A549 (cell line): ENCODE data around the gene ACTR8. TPM values are rescaled to one million over a fixed set of nuclear protein-coding genes. Genes with fewer than 3 reads are reported as not detected.

ENCODE experiments used
- ATAC-seq, 2 experiments: fragments of 200-7000 bp in 1 of 2; fragments of >200 bp in 1 of 2; cut with Nextera tagmentation in 1 of 2; cut with Tn5 transposase in 1 of 2; 3 replicates each; pipeline versions ENCODE4 v1.8.0 to v1.9.1; 2018 to 2020; ENCODE audit warnings: mild to moderate bottlenecking in 1 of 2, moderate library complexity in 1 of 2
- CTCF ChIA-PET: fragments of 300-600 bp; sonication (Branson Sonifier 250); formaldehyde crosslinking; extraction: SDS; loops from one replicate; lab custom pipeline; 2021; ENCODE audit warnings: antibody characterized with exemption, inconsistent platforms; lab: Yijun Ruan, JAX
- POLR2A ChIA-PET: fragments of 350-600 bp; formaldehyde crosslinking; extraction: SDS; loops from one replicate; lab custom pipeline; 2021; ENCODE audit warnings: antibody characterized with exemption, inconsistent platforms; lab: Yijun Ruan, JAX
- DNase-seq, 2 experiments: peaks; one replicate each; pipeline versions ENCODE4 v3.0.0 to v3.0.0-alpha.2; 2011 to 2016; ENCODE audit warnings: low read depth in 1 of 2, low spot score in 1 of 2
- FAIRE-seq: peaks from 2 replicates; lab custom pipeline; 2011; peaks lifted over from hg19 to GRCh38; lab: Jason Lieb, UNC
- H3K27ac ChIP-seq, 2 experiments: fragments of >200 bp; sonication (Bioruptor Twin); formaldehyde crosslinking; 3 replicates each; pipeline ENCODE4 v1.5.1; 2016 to 2017
- H3K4me1 ChIP-seq: fragments of >200 bp; sonication (Bioruptor Twin); formaldehyde crosslinking; 3 replicates; pipeline ENCODE4 v1.6.1; 2016
- H3K4me2 ChIP-seq: fragments of >200 bp; sonication (Bioruptor Twin); formaldehyde crosslinking; 3 replicates; pipeline ENCODE4 v1.6.1; 2016
- H3K4me3 ChIP-seq: fragments of >200 bp; sonication (Bioruptor Twin); formaldehyde crosslinking; 3 replicates; pipeline ENCODE4 v1.5.1; 2016
- H3K9me3 ChIP-seq: fragments of >200 bp; sonication (Bioruptor Twin); formaldehyde crosslinking; 3 replicates; pipeline ENCODE4 v1.6.1; 2016
- CHD2 ChIP-seq: fragments of 150-350 bp; IDR thresholded peaks from 2 replicates; pipeline ENCODE4 v1.6.1; 2014; ENCODE audit warnings: low read length; ENCODE audit not compliant: partially characterized antibody
- EP300 ChIP-seq, 2 experiments: fragments of >200 bp; sonication (Bioruptor Twin); formaldehyde crosslinking; IDR thresholded peaks; 2 replicates in 1 of 2; 3 replicates in 1 of 2; pipeline ENCODE4 v1.6.1; 2016 to 2017
- HDAC2 ChIP-seq: fragments of 200-600 bp; sonication (generic); IDR thresholded peaks from 2 replicates; pipeline ENCODE4 v1.6.1; 2016
- HOXA7 ChIP-seq: fragments of 250-450 bp; sonication (Bioruptor Pico); IDR thresholded peaks from 2 replicates; pipeline ENCODE4 v1.5.0; 2020; ENCODE audit warnings: mild to moderate bottlenecking, moderate library complexity
- HOXB13 ChIP-seq: fragments of 250-450 bp; sonication (Bioruptor Pico); IDR thresholded peaks from 2 replicates; pipeline ENCODE4 v1.5.0; 2020; ENCODE audit warnings: low read depth, mild to moderate bottlenecking, moderate library complexity
- JUN ChIP-seq, 2 experiments: fragments of >200 bp; sonication (Bioruptor Twin); formaldehyde crosslinking; IDR thresholded peaks; 2 replicates in 1 of 2; 3 replicates in 1 of 2; pipeline ENCODE4 v1.6.1; 2016 to 2017
- JUNB ChIP-seq: fragments of >200 bp; sonication (Bioruptor Twin); formaldehyde crosslinking; IDR thresholded peaks from 2 replicates; pipeline ENCODE4 v1.6.1; 2016
- KDM1A ChIP-seq: fragments of 200-600 bp; sonication (generic); IDR thresholded peaks from 2 replicates; pipeline ENCODE4 v1.6.1; 2016; ENCODE audit warnings: low read depth, mild to moderate bottlenecking
- MAFK ChIP-seq: fragments of 450-650 bp; IDR thresholded peaks from 2 replicates; pipeline ENCODE4 v1.6.1; 2014; ENCODE audit not compliant: partially characterized antibody
- NFE2L2 ChIP-seq: fragments of 150-350 bp; conservative IDR thresholded peaks from 2 replicates; pipeline ENCODE4 v1.6.1; 2014; ENCODE audit warnings: low read length
- NR3C1 ChIP-seq: fragments of >200 bp; sonication (Bioruptor Twin); formaldehyde crosslinking; IDR thresholded peaks from 3 replicates; pipeline ENCODE4 v1.6.1; 2017
- POLR2A ChIP-seq: IDR thresholded peaks from 2 replicates; pipeline ENCODE4 v1.6.1; 2012; ENCODE audit warnings: mild to moderate bottlenecking, low read length
- RAD21 ChIP-seq, 2 experiments: fragments of >200 bp in 1 of 2; sonication (Bioruptor Twin) in 1 of 2; formaldehyde crosslinking in 1 of 2; IDR thresholded peaks in 1 of 2; conservative IDR thresholded peaks in 1 of 2; 2 replicates in 1 of 2; 3 replicates in 1 of 2; pipeline ENCODE4 v1.6.1; 2012 to 2018; ENCODE audit warnings: inconsistent platforms in 1 of 2
- RARB ChIP-seq: fragments of 250-450 bp; sonication (Bioruptor Pico); IDR thresholded peaks from 2 replicates; pipeline ENCODE4 v1.8.0; 2021; ENCODE audit warnings: mild to moderate bottlenecking, moderate library complexity
- TFCP2L1 ChIP-seq: fragments of 250-450 bp; sonication (Bioruptor Pico); IDR thresholded peaks from 2 replicates; pipeline ENCODE4 v1.5.0; 2021; ENCODE audit warnings: mild to moderate bottlenecking
- TP53 ChIP-seq: fragments of 250-450 bp; sonication (Bioruptor Pico); IDR thresholded peaks from 2 replicates; pipeline ENCODE4 v1.5.0; 2021; ENCODE audit warnings: mild to moderate bottlenecking, moderate library complexity
- ZFP36 ChIP-seq: fragments of 450-650 bp; IDR thresholded peaks from 2 replicates; pipeline ENCODE4 v1.6.1; 2014; ENCODE audit warnings: borderline replicate concordance; ENCODE audit not compliant: partially characterized antibody
- ZNF302 ChIP-seq: fragments of 250-450 bp; sonication (Bioruptor Pico); IDR thresholded peaks from 2 replicates; pipeline ENCODE4 v1.9.0; 2021; ENCODE audit warnings: inconsistent platforms, mild to moderate bottlenecking, moderate library complexity
- ZSCAN20 ChIP-seq: fragments of 250-450 bp; sonication (Bioruptor Pico); IDR thresholded peaks from 2 replicates; pipeline ENCODE4 v1.8.0; 2022; ENCODE audit warnings: mild to moderate bottlenecking, moderate library complexity
- WGBS: methylation state at CpG from one replicate; pipeline ENCODE4 v1.1.6; 2017; ENCODE audit errors: missing lambda C conversion rate; 5-methylcytosine and 5-hydroxymethylcytosine counted together
- polyA plus RNA-seq, 4 experiments: library from polyadenylated mRNA; depleted of rRNA in 3 of 4; stranded (reverse); fragments of >200 nt; fragmentation: RNase III in 1 of 4; extraction: RNeasy Plus Mini Kit Qiagen cat#74134 plus additional on column Dnase treatment in 1 of 4; gene quantifications; 2 replicates in 3 of 4; 3 replicates in 1 of 4; pipeline ENCODE4 v1.2.3, GENCODE V29; 2011 to 2017
- TF ChIP-seq, protein P1 (sequence below): fragments of 150-350 bp; IDR thresholded peaks from 2 replicates; pipeline ENCODE4 v1.6.1; 2014; ENCODE audit warnings: low read depth, mild to moderate bottlenecking, low read length
- TF ChIP-seq, protein P2 (sequence below): fragments of 200-600 bp; sonication (generic); IDR thresholded peaks from 2 replicates; pipeline ENCODE4 v1.6.1; 2016; ENCODE audit warnings: antibody characterized with exemption, mild to moderate bottlenecking, moderate library complexity
- TF ChIP-seq, protein P3 (sequence below): fragments of >200 bp; sonication (Bioruptor Twin); formaldehyde crosslinking; IDR thresholded peaks from 3 replicates; pipeline ENCODE4 v1.6.1; 2016
- TF ChIP-seq, protein P4 (sequence below): IDR thresholded peaks from 2 replicates; pipeline ENCODE4 v1.6.1; 2012
- TF ChIP-seq, protein P5 (sequence below): fragments of 250-450 bp; sonication (Bioruptor Pico); IDR thresholded peaks from 2 replicates; pipeline ENCODE4 v1.5.0; 2021; ENCODE audit warnings: mild to moderate bottlenecking, moderate library complexity, borderline replicate concordance
- TF ChIP-seq, protein P6 (sequence below): fragments of 250-450 bp; sonication (Bioruptor Pico); IDR thresholded peaks from 2 replicates; pipeline ENCODE4 v1.5.0; 2020; ENCODE audit warnings: low read depth, mild to moderate bottlenecking, moderate library complexity

ACTR8 gene
- polyA plus RNA-seq, 2 of the 4 experiments (the other 2 are of a cell fraction): 12.8 to 19.4 TPM

DNA sequence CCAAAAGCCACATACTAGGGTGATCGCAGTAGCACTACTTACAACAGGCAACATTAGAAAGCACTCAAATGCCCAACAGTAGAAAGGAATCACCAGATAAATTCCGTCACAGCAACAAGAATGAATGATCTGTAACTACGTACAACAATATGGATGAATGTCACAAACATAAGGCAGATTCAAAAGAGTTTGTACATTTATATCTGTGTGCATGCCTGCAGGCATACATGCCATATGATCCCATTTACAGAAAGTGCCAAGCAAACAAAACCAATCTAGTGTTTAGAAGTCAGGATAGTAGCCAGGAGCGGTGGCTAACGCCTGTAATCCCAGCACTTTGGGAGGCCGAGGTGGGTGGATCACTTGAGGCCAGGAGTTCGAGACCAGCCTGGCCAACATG lies 32.0 kb downstream of the ACTR8 start:
- TF ChIP-seq TFCP2L1 (CRISPR knock-in tag) (no peak), ZSCAN20 (CRISPR knock-in tag) (no peak), MAFK (no peak), ZFP36 (no peak), HOXB13 (CRISPR knock-in tag) (no peak), JUN (IDR thresholded peaks at IDR 0.05) (no peak), RAD21 (conservative IDR thresholded peaks at IDR 0.05 in 1 of 2, IDR thresholded peaks at IDR 0.05 in 1 of 2) (no peak), TP53 (CRISPR knock-in tag) (no peak), ZNF302 (no peak), NFE2L2 (no peak), HOXA7 (no peak)
- TF ChIP-seq, protein P1, sequence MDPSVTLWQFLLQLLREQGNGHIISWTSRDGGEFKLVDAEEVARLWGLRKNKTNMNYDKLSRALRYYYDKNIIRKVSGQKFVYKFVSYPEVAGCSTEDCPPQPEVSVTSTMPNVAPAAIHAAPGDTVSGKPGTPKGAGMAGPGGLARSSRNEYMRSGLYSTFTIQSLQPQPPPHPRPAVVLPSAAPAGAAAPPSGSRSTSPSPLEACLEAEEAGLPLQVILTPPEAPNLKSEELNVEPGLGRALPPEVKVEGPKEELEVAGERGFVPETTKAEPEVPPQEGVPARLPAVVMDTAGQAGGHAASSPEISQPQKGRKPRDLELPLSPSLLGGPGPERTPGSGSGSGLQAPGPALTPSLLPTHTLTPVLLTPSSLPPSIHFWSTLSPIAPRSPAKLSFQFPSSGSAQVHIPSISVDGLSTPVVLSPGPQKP: no peak
- TF ChIP-seq, protein P2, sequence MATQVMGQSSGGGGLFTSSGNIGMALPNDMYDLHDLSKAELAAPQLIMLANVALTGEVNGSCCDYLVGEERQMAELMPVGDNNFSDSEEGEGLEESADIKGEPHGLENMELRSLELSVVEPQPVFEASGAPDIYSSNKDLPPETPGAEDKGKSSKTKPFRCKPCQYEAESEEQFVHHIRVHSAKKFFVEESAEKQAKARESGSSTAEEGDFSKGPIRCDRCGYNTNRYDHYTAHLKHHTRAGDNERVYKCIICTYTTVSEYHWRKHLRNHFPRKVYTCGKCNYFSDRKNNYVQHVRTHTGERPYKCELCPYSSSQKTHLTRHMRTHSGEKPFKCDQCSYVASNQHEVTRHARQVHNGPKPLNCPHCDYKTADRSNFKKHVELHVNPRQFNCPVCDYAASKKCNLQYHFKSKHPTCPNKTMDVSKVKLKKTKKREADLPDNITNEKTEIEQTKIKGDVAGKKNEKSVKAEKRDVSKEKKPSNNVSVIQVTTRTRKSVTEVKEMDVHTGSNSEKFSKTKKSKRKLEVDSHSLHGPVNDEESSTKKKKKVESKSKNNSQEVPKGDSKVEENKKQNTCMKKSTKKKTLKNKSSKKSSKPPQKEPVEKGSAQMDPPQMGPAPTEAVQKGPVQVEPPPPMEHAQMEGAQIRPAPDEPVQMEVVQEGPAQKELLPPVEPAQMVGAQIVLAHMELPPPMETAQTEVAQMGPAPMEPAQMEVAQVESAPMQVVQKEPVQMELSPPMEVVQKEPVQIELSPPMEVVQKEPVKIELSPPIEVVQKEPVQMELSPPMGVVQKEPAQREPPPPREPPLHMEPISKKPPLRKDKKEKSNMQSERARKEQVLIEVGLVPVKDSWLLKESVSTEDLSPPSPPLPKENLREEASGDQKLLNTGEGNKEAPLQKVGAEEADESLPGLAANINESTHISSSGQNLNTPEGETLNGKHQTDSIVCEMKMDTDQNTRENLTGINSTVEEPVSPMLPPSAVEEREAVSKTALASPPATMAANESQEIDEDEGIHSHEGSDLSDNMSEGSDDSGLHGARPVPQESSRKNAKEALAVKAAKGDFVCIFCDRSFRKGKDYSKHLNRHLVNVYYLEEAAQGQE: no peak
- TF ChIP-seq, protein P3, sequence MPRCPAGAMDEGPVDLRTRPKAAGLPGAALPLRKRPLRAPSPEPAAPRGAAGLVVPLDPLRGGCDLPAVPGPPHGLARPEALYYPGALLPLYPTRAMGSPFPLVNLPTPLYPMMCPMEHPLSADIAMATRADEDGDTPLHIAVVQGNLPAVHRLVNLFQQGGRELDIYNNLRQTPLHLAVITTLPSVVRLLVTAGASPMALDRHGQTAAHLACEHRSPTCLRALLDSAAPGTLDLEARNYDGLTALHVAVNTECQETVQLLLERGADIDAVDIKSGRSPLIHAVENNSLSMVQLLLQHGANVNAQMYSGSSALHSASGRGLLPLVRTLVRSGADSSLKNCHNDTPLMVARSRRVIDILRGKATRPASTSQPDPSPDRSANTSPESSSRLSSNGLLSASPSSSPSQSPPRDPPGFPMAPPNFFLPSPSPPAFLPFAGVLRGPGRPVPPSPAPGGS: no peak
- TF ChIP-seq, protein P4, sequence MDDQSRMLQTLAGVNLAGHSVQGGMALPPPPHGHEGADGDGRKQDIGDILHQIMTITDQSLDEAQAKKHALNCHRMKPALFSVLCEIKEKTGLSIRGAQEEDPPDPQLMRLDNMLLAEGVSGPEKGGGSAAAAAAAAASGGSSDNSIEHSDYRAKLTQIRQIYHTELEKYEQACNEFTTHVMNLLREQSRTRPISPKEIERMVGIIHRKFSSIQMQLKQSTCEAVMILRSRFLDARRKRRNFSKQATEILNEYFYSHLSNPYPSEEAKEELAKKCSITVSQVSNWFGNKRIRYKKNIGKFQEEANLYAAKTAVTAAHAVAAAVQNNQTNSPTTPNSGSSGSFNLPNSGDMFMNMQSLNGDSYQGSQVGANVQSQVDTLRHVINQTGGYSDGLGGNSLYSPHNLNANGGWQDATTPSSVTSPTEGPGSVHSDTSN: no peak
- TF ChIP-seq, all 56 proteins: peak for 0
- no peaks in the 10 kb centered on the region for H3K9me3 ChIP-seq
- CTCF ChIA-PET: no interaction called here
- POLR2A ChIA-PET: no interaction called here
- 86% methylated on average over 7 of the region's 7 CpGs for WGBS
- H3K27ac ChIP-seq: no peak overlapping the region
- no peak overlapping the region for H3K4me3 ChIP-seq
- DNase-seq (no peak), FAIRE-seq (no peak), ATAC-seq (no peak)
- no peak overlapping the region for H3K4me2 ChIP-seq
- H3K4me1 ChIP-seq: peaks cover 4% of the 10 kb centered on the region; the same call in 1 of the 3 replicates

DNA sequence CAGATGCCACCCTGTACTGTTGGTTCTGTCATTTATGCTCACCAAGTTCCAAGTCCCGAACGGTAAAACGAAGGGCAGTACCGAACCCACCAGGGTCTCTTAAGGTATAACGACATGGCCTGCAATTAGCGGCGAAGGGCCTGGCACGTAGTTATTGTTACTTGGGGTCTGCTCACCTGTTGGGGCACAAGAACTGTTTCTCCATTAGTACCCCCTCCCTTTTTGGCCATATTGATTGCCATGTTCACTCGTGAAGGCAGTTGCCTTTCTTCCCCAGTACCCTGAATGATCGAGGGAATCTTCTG lies 35.1 kb downstream of the ACTR8 start:
- no peak for TF ChIP-seq POLR2A
- TF ChIP-seq, protein P5, sequence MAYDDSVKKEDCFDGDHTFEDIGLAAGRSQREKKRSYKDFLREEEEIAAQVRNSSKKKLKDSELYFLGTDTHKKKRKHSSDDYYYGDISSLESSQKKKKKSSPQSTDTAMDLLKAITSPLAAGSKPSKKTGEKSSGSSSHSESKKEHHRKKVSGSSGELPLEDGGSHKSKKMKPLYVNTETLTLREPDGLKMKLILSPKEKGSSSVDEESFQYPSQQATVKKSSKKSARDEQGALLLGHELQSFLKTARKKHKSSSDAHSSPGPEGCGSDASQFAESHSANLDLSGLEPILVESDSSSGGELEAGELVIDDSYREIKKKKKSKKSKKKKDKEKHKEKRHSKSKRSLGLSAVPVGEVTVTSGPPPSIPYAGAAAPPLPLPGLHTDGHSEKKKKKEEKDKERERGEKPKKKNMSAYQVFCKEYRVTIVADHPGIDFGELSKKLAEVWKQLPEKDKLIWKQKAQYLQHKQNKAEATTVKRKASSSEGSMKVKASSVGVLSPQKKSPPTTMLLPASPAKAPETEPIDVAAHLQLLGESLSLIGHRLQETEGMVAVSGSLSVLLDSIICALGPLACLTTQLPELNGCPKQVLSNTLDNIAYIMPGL: no peak
- TF ChIP-seq, protein P6, sequence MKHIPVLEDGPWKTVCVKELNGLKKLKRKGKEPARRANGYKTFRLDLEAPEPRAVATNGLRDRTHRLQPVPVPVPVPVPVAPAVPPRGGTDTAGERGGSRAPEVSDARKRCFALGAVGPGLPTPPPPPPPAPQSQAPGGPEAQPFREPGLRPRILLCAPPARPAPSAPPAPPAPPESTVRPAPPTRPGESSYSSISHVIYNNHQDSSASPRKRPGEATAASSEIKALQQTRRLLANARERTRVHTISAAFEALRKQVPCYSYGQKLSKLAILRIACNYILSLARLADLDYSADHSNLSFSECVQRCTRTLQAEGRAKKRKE (CRISPR knock-in tag): no peak
- no peak for TF ChIP-seq JUNB
- TF ChIP-seq CHD2: no peak
- TF ChIP-seq HDAC2: no peak
- TF ChIP-seq HOXB13 (CRISPR knock-in tag): no peak
- TF ChIP-seq, protein P2: no peak
- no peak for TF ChIP-seq RARB (CRISPR knock-in tag)
- no peak for TF ChIP-seq KDM1A
- no peak for TF ChIP-seq EP300 (IDR thresholded peaks at IDR 0.05)
- TF ChIP-seq NR3C1: no peak
- DNase-seq (no peak), FAIRE-seq (no peak), ATAC-seq (no peak)
- peak overlapping the region; percentile 78 to 95; a peak in 5 of 6 replicates for H3K27ac ChIP-seq
- 96% methylated on average over 10 of the region's 10 CpGs for WGBS
- POLR2A ChIA-PET: no interaction called here
- peak overlapping the region; percentile 67 for H3K4me3 ChIP-seq
- CTCF ChIA-PET: no interaction called here
- H3K4me2 ChIP-seq: peak overlapping the region; percentile 82
- no peaks in the 10 kb centered on the region for H3K9me3 ChIP-seq
- H3K4me1 ChIP-seq: peaks cover 22% of the 10 kb centered on the region
